Measurements from ENCODE around the gene RAD51D.
"Not testable (repeated sequence)": the region's sequence is repeated elsewhere in the genome, so short reads cannot be mapped to it uniquely, and the experiment has no call there.

The RAD51D gene

DNA sequence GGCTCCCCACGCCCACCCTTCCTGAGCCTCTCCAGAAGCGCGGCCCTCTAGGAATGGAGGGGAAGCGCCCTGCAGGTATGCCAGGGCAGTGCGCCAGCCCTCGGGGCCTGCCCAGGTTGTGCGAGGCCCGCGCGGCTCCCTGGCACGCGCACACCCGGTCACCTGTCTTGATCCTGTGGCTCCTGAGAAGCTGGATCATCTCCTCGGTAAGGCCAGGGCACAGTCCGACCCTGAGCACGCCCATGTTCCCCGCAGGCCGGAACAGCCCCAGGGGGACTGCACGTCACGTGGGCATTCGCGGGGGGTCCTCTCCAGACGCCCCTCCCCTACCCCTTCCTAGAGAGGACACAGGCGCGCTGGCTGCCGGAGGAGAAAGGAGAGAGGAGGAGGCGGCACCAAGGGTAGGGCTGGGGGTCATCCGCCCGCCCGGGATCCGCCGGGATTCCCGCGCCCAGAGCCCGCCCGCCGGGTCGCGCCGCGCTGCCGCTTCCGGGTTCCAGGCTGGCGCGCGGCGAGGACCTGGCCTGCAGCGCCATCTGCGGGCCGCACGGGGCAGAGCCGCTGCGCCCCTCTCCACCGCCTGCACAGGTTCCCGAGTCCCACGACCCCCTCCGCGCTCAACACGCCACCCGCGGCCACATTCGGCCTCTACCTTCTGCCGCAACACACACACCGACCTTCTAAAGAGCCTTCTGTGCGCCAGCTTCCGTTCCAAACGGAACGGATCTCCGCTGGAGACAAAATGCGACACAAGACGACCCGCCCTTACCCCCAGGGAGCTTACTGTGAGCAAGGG, at the start of gene RAD51D:
Gene RAD51D, minus strand, starts transcription at position 491 of the 796 bp plus-strand sequence. Its CDS starts 247 bp downstream, at position 244.
- DNase-seq (ENCODE audit: low read depth, low spot score) = peak; percentile 15

DNA sequence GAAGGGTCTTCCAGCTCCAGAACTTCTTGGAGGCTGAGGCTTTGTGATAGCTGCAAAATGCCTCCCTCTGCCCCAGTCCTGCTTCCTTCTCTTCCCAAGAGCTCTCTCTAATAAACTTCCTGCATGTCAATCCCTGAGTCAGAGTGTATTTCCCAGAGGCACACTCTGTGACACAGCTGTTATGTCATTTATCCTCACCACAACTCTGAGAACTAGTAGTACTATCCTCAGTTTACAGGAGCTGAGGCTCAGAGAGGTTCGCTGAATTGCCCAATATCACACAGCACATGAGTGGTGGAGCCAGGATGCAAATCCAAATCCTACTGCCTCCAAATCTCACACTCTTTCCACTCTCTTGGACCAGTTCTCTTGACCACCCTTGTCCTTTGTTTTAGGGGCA, 48.0 kb upstream of the RAD51D start:
- DNase-seq (ENCODE audit: low read depth, low spot score) = no peak

DNA sequence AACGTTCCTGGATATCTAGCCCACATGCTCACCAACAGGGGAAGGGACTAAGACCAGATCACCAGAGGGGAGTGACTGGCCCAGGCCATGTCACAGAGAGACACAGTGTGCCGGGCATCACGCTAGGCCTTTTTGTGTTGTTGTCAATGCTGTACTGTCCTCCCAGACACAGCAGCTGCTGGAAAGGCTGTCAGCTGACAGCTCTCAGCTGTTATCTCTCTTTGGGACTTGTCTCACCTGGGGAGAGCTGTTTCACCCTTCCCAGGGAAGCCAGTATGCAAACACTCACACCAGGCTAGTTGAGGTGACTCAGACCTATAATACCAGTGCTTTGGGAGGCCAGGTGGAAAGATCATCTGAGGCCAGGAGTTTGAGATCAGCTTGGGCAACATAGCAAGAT, 47.4 kb upstream of the RAD51D start:
- DNase-seq (ENCODE audit: low read depth, low spot score) = no peak

DNA sequence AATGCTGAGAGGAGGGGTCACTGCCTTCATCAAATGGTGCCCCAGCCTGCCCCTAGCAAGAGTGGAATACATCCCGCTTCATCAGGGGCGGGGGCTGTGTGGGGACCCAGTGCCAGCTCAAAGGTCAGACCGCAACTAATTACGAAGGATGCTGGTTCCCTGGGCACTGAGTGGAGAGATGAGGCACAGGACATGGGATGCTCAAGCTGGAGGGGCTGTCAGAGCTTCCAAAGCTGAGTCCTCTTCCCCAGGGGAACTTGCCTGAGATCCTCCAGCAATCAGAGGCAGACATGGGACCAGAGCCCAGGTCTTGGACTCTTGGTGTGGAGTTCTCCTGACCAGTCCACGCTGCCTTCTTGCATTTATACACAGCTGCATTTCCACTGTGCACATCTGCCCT, 46.9 kb upstream of the RAD51D start:
- no peak for DNase-seq (ENCODE audit: low read depth, low spot score)

DNA sequence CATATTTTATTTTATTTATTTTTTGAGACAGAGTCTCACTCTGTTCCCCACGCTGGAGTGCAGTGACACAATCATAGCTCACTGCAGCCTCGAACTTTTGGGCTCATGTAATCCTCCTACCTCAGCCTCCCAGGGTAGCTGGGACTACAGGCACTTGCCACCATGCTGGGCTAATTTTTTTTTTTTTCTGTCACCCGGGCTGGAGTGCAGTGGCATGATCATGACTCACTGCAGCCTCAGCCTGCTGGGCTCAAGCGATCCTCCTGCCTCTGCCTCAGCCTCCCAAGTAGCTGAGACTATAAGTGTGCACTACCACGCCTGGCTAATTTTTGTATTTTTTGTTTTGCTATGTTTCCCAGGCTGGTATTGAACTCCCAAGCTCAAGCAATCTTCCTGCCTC, 45.1 kb upstream of the RAD51D start:
- no peak for DNase-seq (ENCODE audit: low read depth, low spot score)

DNA sequence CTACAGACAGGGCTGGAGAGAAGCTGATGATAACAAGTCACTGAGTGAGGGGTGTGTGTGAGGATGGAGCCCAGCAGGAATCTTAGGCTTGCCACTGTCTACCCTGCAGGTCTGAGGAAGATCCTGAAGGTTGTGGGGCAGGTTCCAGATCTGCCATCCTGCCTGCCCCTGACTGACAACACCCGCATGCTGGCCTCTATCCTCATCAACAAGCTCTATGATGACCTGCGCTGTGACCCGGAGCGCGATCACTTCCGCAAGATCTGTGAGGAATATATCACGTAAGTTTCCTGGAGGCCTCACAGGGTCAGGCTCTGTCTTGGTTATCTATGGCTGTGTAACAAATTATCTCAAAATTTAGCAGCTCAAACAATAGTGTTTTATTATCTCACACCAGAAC, 44.2 kb upstream of the RAD51D start:
- DNase-seq (ENCODE audit: low read depth, low spot score) = no peak

DNA sequence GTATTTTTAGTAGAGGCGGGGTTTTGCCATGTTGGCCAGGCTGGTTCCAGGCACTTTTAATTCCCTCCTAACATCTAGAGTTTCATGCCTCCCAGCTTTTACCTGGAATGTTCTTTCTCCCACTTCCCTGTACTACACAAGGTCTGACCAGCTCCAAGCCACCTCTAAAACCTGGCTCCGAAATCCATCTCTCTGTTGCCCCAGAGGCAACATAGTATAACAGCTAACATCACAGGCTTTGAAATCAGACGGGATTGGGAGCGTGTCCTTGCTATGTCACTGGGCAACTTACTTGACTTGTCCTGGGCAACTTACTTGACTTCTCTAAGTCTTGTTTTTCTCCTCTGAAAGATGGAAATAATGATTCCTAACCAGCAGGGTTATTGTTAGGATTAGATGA, 43.1 kb upstream of the RAD51D start:
- no peak for DNase-seq (ENCODE audit: low read depth, low spot score)

DNA sequence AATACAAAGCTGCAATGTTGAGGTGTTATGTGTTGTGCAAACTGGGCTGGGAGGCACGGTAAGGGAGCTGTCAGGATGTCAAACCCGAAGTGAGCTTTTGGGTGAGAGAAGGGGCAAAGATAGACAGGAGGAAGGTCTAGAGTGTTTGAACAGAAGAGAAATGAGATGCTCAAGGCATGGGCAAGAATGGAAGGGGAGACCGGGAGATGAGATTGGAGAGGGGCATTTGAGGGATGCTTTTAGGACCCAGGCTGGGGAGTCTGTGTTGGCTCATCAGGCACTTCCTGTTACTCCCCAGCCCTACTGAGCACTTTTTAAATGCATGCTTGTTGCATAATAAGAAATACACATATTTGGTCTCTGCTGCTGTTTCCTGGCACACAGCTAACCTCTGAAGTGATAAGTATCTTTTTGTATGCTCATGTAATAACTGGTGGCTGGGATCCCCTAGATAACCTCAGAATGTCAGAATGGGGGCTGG, 41.7 kb upstream of the RAD51D start:
- DNase-seq (ENCODE audit: low read depth, low spot score) = no peak

DNA sequence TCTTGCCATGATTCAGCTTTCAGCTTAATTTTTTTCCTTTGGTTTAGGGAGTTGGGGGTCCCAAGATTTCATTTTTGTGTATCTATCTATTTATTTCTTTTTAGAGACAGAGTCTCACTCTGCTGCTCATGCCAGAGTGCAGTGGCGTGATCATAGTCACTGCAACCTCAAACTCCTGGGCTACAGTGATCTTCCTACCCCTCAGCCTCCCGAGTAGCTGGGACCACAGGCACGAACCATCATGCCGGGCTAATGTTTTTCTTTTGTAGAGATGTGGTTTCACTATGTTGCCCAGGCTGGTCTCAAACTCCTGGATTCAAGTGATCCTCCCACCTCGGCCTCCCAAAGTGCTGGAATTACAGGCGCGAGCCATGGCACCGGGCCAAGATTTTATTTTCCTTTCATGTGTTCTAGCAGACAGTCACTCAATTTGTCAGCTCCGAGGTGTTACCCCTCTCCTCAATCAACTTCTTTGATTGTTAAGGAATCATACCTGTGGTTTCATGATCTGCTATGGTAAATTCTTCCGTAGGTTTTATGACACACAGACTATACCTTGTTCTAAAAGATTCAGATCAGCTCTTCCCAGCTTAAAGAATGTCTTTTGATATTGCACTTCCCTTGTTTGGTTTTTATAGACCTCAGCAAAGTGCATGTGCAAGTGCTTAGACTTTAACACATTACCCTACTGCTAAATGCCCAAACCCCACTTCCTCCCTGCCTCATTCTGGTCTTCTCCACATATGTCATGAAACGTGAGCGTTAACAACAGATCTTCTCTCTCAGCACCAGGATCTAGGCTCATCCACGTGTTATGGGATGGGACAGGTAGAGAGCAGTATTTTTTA, 40.9 kb upstream of the RAD51D start:
- no peak for DNase-seq (ENCODE audit: low read depth, low spot score)

DNA sequence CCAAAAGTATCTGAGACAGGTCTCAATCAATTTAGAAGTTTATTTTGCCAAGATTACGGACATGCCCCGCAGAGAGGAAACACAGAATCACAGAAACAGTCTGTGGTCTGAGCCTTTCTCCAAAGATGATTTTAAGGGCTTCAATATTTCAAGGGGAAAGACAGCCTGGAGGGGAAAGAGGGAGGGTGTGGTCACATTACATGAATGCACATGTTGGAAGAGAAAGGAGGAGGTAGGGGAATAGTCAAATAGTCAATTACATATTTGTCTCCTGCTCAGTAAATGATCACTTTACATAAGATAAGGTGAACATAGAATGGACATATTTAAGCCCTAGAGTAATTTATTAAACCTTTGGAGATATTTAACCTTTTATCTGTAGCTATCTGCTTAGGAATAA, 40.3 kb upstream of the RAD51D start:
- DNase-seq (ENCODE audit: low read depth, low spot score) = no peak

DNA sequence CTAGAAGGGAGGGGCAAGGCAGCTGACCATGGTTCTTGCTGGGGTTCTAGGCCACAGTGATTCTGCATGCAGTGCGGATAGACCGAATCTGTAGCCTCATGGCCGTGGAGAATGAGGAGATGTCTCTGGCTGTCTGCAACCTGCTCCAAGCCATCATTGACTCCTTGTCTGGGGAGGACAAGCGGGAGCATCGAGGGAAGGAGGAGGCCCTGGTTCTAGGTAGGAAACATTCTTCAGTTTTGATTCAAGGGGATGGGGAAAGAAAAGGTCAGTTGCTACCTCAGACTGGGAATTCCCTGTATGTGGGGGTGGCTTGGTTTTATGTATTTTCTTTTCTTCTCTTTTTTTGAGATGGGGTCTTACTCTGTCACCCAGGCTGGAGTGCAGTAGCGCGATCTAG, 35.6 kb upstream of the RAD51D start:
- DNase-seq (ENCODE audit: low read depth, low spot score) = no peak

DNA sequence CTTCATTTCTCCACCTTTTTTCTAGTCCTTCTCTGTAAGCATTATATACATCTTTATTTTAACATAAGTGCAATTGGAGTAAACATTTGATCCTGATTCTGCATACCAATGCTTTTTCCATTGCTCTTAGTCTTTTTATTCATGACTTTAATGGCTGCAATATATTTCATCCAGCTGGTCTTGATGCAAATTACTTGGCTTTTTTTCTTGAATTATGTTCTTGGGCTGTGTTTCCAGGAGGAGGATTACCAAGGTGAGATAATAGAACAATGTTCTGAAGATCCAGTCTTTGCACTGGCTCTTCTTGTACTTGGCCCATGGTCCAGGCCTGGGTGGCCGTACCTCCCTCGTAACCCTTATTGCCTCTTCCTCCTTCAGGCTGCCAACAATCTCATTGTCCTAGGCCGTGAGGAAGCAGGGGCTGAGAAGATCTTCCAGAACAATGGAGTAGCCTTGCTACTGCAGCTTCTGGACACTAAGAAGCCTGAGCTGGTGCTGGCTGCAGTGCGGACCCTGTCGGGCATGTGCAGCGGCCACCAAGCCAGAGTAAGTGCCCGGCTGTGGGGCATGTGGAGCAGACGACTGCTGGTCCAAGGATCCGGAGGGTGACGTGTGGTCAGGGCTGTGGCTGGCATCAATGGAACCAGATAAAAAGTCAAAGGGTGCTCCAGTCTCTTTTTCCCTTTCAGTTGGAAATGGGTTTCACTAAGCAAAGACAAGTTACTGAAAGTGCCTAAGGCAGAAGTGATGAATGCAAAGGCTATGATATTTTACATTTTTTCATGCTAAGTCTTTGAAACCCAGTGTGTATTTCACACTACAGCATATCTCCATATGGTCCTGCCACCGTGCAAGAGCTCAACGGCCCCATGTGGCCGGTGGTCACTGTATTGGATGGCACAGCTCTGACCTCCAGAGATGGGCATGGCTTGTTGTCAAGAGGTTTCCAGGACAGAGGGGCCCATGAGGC, 34.8 kb upstream of the RAD51D start:
- no peak for DNase-seq (ENCODE audit: low read depth, low spot score)

DNA sequence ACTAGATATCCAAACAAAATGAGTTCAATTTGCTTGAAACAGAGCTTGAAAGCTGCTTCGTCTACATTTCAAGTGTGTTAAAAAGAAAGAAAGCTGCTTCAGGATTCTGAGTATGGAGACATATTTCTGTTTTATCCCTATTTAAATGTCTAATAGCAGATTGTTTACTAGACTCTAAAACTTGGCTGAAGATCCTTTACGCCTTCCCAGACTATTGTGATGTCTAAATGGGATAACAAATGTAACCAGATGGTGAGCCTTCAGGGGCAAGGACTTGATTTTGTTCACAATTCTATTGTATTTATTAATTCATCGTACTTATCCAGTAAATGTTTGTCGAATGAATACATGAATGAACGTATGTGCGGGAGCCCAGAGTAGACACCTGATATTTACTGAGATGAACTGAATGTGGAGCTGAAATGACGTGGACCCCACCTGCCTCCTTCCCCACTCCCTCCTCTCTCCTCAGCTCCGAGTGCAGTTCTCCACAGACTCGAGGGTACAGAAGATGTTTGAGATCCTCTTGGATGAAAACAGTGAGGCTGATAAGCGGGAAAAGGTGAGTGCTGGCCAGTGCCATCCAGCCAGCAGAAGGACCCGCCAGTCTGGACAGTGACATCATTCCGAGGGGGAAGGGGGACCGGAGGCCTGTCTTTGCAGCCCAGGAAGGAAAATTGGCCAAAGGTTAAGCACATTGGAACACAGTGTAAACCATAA, 32.9 kb upstream of the RAD51D start:
- no peak for DNase-seq (ENCODE audit: low read depth, low spot score)

DNA sequence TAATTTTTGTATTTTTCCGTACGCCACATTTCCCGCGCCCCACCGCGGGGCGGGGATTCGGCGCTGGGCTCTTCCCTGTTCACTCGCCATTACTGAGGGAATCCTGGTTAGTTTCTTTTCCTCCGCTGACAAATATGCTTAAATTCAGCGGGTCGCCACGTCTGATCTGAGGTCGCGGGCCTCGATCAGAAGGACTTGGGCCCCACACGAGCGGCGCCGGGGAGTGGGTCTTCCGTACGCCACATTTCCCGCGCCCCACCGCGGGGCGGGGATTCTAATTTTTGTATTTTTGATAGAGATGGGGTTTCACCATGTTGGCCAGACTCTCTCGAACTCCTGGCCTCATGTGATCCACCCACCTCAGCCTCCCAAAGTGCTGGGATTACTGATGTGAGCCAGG, 31.4 kb upstream of the RAD51D start:
- not testable (repeated sequence) for DNase-seq (ENCODE audit: low read depth, low spot score)

DNA sequence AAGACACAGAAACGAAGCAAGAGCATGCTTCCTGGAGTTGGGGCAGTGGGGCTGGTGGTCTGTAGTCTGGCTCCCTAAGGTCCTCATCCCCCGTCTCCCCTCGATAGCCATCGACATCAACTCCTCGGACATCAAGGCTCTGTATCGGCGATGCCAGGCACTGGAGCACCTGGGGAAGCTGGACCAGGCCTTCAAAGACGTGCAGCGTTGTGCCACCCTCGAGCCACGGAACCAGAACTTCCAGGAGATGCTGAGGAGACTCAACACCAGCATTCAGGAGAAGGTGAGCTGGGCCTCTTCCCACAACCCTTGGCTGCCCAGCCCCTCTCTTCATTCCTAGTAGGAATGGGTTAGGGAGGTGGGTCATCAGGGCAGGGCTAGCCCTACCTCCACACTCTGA, 30.3 kb upstream of the RAD51D start:
- DNase-seq (ENCODE audit: low read depth, low spot score) = no peak

DNA sequence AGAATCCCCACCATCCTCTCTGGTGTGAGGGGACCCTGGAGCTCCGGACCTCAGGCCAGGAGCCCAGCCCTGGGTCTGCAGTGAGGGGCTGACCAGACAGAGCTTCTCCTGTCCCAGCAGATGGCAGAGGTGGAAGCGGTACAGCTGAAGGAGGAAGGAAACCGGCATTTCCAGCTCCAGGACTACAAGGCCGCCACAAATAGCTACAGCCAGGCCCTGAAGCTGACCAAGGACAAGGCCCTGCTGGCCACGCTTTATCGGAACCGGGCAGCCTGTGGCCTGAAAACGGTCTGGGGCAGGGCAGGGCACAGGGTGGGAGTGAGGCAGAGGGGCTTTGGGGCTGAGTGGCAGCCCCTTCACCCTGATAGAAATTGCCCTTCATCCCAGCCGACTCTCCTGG, 28.5 kb upstream of the RAD51D start:
- no peak for DNase-seq (ENCODE audit: low read depth, low spot score)

DNA sequence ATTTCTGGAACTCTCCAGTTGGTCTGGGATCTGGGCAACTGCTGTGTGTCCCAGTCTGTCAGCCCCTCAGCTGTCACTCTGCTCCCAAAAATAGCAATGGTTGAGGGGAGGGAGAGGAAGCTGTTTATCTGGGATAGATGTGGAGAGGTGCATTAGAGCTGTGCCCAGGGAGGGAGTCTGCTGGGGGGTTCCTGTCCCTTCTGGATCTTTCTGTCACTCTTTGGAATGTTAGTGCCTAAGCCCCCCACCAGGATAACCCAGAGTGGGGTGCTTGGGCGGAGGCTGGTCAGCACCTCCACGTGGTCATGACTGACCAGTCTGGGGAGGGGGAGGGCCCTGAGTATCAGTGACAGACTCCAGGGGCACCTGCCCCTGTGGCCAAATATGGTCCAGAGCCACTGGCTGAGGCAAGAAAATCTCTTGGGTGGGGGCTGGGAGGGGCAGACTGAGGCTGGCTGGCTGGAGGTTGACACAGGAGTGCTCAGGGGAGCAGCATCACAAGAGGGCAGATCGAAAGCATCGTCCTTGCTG, 27.8 kb upstream of the RAD51D start, which contains the start of gene UNC45B:
Gene UNC45B, plus strand, starts transcription at position 443 of the 531 bp plus-strand sequence. CDS start 447 bp downstream, outside the sequence.
- DNase-seq (ENCODE audit: low read depth, low spot score) = no peak

DNA sequence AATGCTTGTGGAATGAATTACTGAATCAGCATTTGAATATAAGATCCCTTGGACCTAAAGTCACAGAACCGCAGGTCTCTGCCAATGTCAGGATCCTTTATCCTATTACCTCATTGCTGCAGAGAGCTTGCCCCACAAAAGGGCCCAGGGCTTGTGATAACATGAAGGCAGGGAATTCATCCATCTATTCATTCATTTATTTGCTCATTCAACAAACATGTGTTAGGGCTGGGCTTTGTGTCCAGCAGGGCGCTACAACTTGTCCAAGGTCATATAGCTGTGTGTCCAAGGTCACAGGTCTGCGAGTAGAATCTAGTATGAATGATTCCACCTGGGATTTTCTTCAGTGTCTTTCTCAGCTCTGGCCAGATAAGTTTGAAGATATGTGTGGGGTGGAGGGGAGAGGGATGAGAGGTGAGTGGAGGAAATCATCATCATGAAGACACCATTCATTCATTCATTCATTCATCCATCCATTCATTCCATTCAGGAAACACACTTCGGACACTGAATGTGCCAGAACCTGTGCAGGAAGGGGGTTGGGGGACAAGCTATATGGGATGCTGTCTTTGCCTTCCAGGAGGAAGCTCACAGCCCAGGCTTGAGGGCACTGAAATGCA, 26.7 kb upstream of the RAD51D start:
- DNase-seq (ENCODE audit: low read depth, low spot score) = no peak

DNA sequence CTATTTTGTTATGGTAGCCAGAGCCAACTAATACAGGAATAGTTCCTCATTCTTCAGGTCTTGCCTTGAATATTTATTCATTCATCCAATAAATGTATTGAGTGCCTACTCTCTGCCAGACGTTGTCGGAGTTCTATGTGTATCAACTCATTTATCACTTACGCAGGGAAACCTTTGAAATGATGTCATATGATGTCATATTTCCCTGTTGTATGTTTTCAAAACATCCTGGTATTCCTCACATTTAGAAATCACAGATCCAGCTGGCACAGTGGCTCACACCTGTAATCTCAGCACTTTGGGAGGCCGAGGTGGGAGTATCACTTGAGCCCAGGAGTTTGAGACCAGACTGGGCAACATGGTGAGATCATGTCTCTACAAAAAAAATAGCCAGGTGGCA, 25.2 kb upstream of the RAD51D start:
- no peak for DNase-seq (ENCODE audit: low read depth, low spot score)

DNA sequence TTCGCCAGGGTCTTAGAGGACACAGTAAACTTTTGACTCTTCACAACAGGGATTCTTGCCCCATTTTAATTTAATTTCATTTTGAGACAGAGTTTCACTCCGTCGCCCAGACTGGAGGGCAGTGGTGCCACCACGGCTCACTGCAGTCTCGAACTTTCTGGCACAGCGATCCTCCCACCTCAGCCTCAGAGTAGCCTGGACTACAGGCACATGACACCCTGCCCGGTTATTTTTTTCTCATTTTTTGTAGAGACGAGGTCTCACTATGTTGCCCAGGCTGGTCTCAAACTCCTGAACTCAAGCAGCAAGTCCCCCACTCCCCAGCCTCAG, 22.8 kb upstream of the RAD51D start:
- no peak for DNase-seq (ENCODE audit: low read depth, low spot score)

All from brain pericyte (primary cell).